NCI-H1048 (cell line): ENCODE data around the gene LAMTOR5.

Source experiments
- DNase-seq: peaks from one replicate; lab custom pipeline; 2025; lab: John Stamatoyannopoulos, UW

Gene LAMTOR5

GRCh38 chr1:110387048-110387754 lies 20.3 kb downstream of the LAMTOR5 start:
- no peak for DNase-seq

- DNase-seq: no peak
Observed at GRCh38 chr1:110385369-110385768, 22.1 kb downstream of the LAMTOR5 start.

GRCh38 chr1:110384581-110385321 lies 22.7 kb downstream of the LAMTOR5 start:
- DNase-seq: no peak

- no peak for DNase-seq
Observed at GRCh38 chr1:110383251-110383990, 24.1 kb downstream of the LAMTOR5 start.

- no peak for DNase-seq
Observed at GRCh38 chr1:110380672-110381283, 26.7 kb downstream of the LAMTOR5 start.

- no peak for DNase-seq
Observed at GRCh38 chr1:110375490-110375889, 32.0 kb downstream of the LAMTOR5 start.

- DNase-seq: no peak
Observed at GRCh38 chr1:110370827-110371226, 36.7 kb downstream of the LAMTOR5 start.

GRCh38 chr1:110364221-110364620 lies 43.3 kb downstream of the LAMTOR5 start:
- DNase-seq: no peak

GRCh38 chr1:110361856-110362255 lies 45.6 kb downstream of the LAMTOR5 start:
- DNase-seq: no peak

- DNase-seq: no peak
Observed at GRCh38 chr1:110360431-110360830, 47.1 kb downstream of the LAMTOR5 start.

GRCh38 chr1:110356379-110356778 lies 51.1 kb downstream of the LAMTOR5 start:
- DNase-seq: no peak

GRCh38 chr1:110355321-110355720 lies 52.2 kb downstream of the LAMTOR5 start:
- DNase-seq: no peak
